VCaP (cell line): ENCODE measurements around the gene MLPH.

Experiments
- H3K27ac ChIP-seq: fragments of 450-650 bp; 2 replicates; pipeline ENCODE4 v1.5.1; 2017
- TF ChIP-seq, protein P1 (sequence below): fragments of 450-650 bp; conservative IDR thresholded peaks from 2 replicates; pipeline ENCODE4 v1.5.1; 2017; ENCODE audit warnings: mild to moderate bottlenecking, moderate library complexity

The MLPH gene

GRCh38 chr2:237549643-237550415 is 62.8 kb downstream of the MLPH start:
- TF ChIP-seq, protein P1, sequence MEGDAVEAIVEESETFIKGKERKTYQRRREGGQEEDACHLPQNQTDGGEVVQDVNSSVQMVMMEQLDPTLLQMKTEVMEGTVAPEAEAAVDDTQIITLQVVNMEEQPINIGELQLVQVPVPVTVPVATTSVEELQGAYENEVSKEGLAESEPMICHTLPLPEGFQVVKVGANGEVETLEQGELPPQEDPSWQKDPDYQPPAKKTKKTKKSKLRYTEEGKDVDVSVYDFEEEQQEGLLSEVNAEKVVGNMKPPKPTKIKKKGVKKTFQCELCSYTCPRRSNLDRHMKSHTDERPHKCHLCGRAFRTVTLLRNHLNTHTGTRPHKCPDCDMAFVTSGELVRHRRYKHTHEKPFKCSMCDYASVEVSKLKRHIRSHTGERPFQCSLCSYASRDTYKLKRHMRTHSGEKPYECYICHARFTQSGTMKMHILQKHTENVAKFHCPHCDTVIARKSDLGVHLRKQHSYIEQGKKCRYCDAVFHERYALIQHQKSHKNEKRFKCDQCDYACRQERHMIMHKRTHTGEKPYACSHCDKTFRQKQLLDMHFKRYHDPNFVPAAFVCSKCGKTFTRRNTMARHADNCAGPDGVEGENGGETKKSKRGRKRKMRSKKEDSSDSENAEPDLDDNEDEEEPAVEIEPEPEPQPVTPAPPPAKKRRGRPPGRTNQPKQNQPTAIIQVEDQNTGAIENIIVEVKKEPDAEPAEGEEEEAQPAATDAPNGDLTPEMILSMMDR = no peak
- H3K27ac ChIP-seq = no peak overlapping the region

- TF ChIP-seq, protein P1 = no peak
- H3K27ac ChIP-seq = no peak overlapping the region
Observed at GRCh38 chr2:237551071-237551574, 64.1 kb downstream of the MLPH start.

GRCh38 chr2:237552908-237553307 is 65.9 kb downstream of the MLPH start:
- no peak overlapping the region for H3K27ac ChIP-seq
- TF ChIP-seq, protein P1 = no peak

- TF ChIP-seq, protein P1 = no peak
- H3K27ac ChIP-seq = no peak overlapping the region
Observed at GRCh38 chr2:237553948-237554347, 66.9 kb downstream of the MLPH start.

- TF ChIP-seq, protein P1 = no peak
- no peak overlapping the region for H3K27ac ChIP-seq
Observed at GRCh38 chr2:237555560-237555959, 68.5 kb downstream of the MLPH start.

DNA sequence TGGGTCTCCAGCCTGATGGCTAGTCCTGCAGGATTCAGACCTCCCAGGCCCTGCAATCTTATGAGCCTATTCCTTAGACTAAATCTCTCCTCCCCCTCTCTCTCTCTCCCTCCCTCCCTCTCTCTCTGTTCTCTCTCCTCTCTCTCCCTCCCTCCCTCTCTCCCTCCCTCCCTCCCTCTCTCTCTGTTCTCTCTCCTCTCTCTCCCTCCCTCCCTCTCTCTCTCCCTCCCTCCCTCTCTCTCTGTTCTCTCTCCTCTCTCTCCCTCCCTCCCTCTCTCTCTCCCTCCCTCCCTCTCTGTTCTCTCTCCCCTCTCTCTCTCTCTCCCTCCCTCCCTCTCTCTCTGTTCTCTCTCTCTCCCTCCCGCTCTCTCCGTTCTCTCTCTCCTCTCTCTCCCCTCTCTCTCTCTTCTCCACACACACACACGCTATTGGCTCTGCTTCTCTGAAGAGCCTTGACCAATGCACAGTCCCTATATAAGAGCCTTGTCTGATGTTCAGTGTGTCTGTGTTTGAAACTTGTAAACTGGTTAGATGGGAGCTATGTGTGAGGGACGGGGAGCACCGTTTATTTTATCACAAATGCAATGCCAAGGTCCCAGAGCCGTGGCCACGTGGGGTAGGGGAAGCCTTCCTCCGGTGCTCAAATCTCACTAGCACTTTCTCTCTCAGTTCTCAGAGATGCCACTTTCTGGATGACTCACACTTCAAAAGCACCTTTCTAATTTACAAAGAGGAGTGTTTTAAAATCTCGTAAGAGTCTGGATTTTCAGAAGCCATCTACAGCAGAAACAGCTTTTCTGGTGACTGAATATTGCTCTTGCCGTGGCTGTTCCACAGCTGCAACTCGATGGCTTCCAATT is 70.0 kb downstream of the MLPH start:
- H3K27ac ChIP-seq = no peak overlapping the region
- TF ChIP-seq, protein P1 = no peak

- TF ChIP-seq, protein P1 = no peak
- no peak overlapping the region for H3K27ac ChIP-seq
Observed at GRCh38 chr2:237557633-237558015, 70.6 kb downstream of the MLPH start.
